GM12878 (cell line): ENCODE measurements around the gene TMOD3. TPM values are rescaled to one million over a fixed set of nuclear protein-coding genes. Genes with fewer than 3 reads are reported as not detected.

ENCODE experiments used
- ATF3 ChIP-seq: IDR thresholded peaks from 2 replicates; pipeline ENCODE4 v1.6.1; 2011; ENCODE audit warnings: low read depth, mild to moderate bottlenecking, low read length, moderate library complexity, borderline replicate concordance; ENCODE audit errors: extremely low read depth
- BCL11A ChIP-seq: IDR thresholded peaks from 2 replicates; pipeline ENCODE4 v1.6.1; 2011; ENCODE audit warnings: low read depth, low read length
- E4F1 ChIP-seq: fragments of 450-650 bp; IDR thresholded peaks from 2 replicates; pipeline ENCODE4 v1.6.1; 2018; ENCODE audit warnings: borderline replicate concordance, mild to moderate bottlenecking; ENCODE audit not compliant: partially characterized antibody
- ESRRA ChIP-seq: IDR thresholded peaks from 2 replicates; pipeline ENCODE4 v1.6.1; 2012; ENCODE audit warnings: mild to moderate bottlenecking, low read length, improper control_type of control experiment
- FOXK2 ChIP-seq: fragments of 450-650 bp; IDR thresholded peaks from 2 replicates; pipeline ENCODE4 v1.6.1; 2017; ENCODE audit warnings: mild to moderate bottlenecking, moderate library complexity
- FOXM1 ChIP-seq: IDR thresholded peaks from 2 replicates; pipeline ENCODE4 v1.6.1; 2012; ENCODE audit warnings: low read depth, mild to moderate bottlenecking, inconsistent platforms, low read length, moderate library complexity
- GABPA ChIP-seq: IDR thresholded peaks from 2 replicates; pipeline ENCODE4 v1.6.1; 2014; ENCODE audit warnings: antibody characterized with exemption, low read depth, mild to moderate bottlenecking, inconsistent platforms
- HDAC2 ChIP-seq: fragments of 200-600 bp; sonication (generic); IDR thresholded peaks from 2 replicates; pipeline ENCODE4 v1.6.1; 2017
- HSF1 ChIP-seq: fragments of 150-350 bp; IDR thresholded peaks from 2 replicates; pipeline ENCODE4 v1.6.1; 2014; ENCODE audit warnings: mild to moderate bottlenecking, low read depth, low read length
- MEF2B ChIP-seq: fragments of 450-650 bp; IDR thresholded peaks from 2 replicates; pipeline ENCODE4 v1.6.1; 2018; ENCODE audit warnings: mild to moderate bottlenecking, moderate library complexity; ENCODE audit not compliant: partially characterized antibody, poor library complexity, severe bottlenecking
- NFYA ChIP-seq: IDR thresholded peaks from 2 replicates; pipeline ENCODE4 v1.6.1; 2011; ENCODE audit warnings: low read depth, mild to moderate bottlenecking, low read length, improper control_type of control experiment, borderline replicate concordance
- NKRF ChIP-seq: fragments of 450-650 bp; conservative IDR thresholded peaks from 2 replicates; pipeline ENCODE4 v1.6.1; 2017; ENCODE audit warnings: mild to moderate bottlenecking, moderate library complexity
- PKNOX1 ChIP-seq: fragments of 450-650 bp; IDR thresholded peaks from 2 replicates; pipeline ENCODE4 v1.6.1; 2016; ENCODE audit warnings: mild to moderate bottlenecking
- RAD21 ChIP-seq: IDR thresholded peaks from 2 replicates; pipeline ENCODE4 v1.6.1; 2011; ENCODE audit warnings: mild to moderate bottlenecking, low read depth, low read length, moderate library complexity; ENCODE audit not compliant: insufficient read depth
- RCOR1 ChIP-seq: conservative IDR thresholded peaks from 2 replicates; pipeline ENCODE4 v1.6.1; 2012; ENCODE audit warnings: low read depth, low read length, improper control_type of control experiment
- SMAD1 ChIP-seq: fragments of 450-650 bp; IDR thresholded peaks from 2 replicates; pipeline ENCODE4 v1.6.1; 2018; ENCODE audit warnings: mild to moderate bottlenecking, low read depth; ENCODE audit not compliant: partially characterized antibody
- TCF3 ChIP-seq: IDR thresholded peaks from 2 replicates; pipeline ENCODE4 v1.6.1; 2012; ENCODE audit warnings: low read depth, mild to moderate bottlenecking, low read length, borderline replicate concordance; ENCODE audit not compliant: insufficient read depth
- USF2 ChIP-seq: IDR thresholded peaks from 2 replicates; pipeline ENCODE4 v1.6.1; 2011; ENCODE audit warnings: low read depth, low read length, improper control_type of control experiment, borderline replicate concordance
- YBX1 ChIP-seq: fragments of 450-650 bp; IDR thresholded peaks from 2 replicates; pipeline ENCODE4 v1.6.1; 2016; ENCODE audit warnings: antibody characterized with exemption
- ZNF622 ChIP-seq: fragments of 450-650 bp; IDR thresholded peaks from 2 replicates; pipeline ENCODE4 v1.6.1; 2017; ENCODE audit warnings: mild to moderate bottlenecking, inconsistent platforms
- ZZZ3 ChIP-seq: IDR thresholded peaks from 2 replicates; pipeline ENCODE4 v1.6.1; 2011; ENCODE audit warnings: low read depth; ENCODE audit not compliant: control insufficient read depth, insufficient read length
- polyA plus RNA-seq, 11 experiments: library from polyadenylated mRNA; depleted of rRNA in 4 of 11; unstranded in 6 of 11; stranded (reverse) in 5 of 11; fragments of >200 nt; fragmentation: Nextera tagmentation in 4 of 11; fragmentation: Illumina TruSeq in 1 of 11; extraction: Ambion mirVana in 4 of 11; extraction: Trizol in 1 of 11; gene quantifications; 1 replicate in 1 of 11; 2 replicates in 10 of 11; pipeline versions ENCODE4 v1.2.1 to v1.2.3, GENCODE V29; 2011 to 2016; ENCODE audit warnings: inconsistent platforms in 2 of 11, missing spikeins in 2 of 11, low read depth in 1 of 11
- total RNA-seq, 4 experiments: library from RNA; depleted of rRNA in 3 of 4; stranded (reverse); fragments of >200 nt in 3 of 4; fragmentation: Illumina TruSeq in 1 of 4; extraction: Trizol in 1 of 4; gene quantifications; 2 replicates each; pipeline versions ENCODE4 v1.2.1 to v1.2.3, GENCODE V29; 2013 to 2021

Gene TMOD3
- total and polyA plus RNA-seq, 10 of the 15 experiments (the other 5 are each of a cell fraction or from before 2014, with no cell fraction given): 5.2 to 39.4 (median 22.5) TPM

GRCh38 chr15:51829376-51830275 lies at the start of gene TMOD3 (continued):
- TF ChIP-seq PKNOX1: no peak; the same call in 1 of the 2 replicates
- TF ChIP-seq MEF2B: no peak
- TF ChIP-seq TCF3: peak; percentile 58; the same call in 1 of the 2 replicates
- TF ChIP-seq ZNF622: no peak
- peak; percentile 86 for TF ChIP-seq NKRF
- no peak for TF ChIP-seq RCOR1
- no peak for TF ChIP-seq RAD21
- TF ChIP-seq GABPA: no peak
- no peak for TF ChIP-seq USF2
- no peak for TF ChIP-seq YBX1
- no peak for TF ChIP-seq ATF3
- TF ChIP-seq HSF1: no peak
- no peak for TF ChIP-seq FOXM1
- no peak for TF ChIP-seq NFYA
- TF ChIP-seq ZZZ3: no peak
- no peak for TF ChIP-seq FOXK2
- TF ChIP-seq ESRRA: no peak
- no peak for TF ChIP-seq SMAD1
- TF ChIP-seq BCL11A: no peak
- no peak for TF ChIP-seq HDAC2
- TF ChIP-seq E4F1: peak; percentile 49
